MG63 (cell line): ENCODE measurements around the gene FAH. TPM values are rescaled to one million over a fixed set of nuclear protein-coding genes. Genes with fewer than 3 reads are reported as not detected.

Experiments
- DNase-seq: peaks from one replicate; pipeline ENCODE4 v3.0.0-alpha.2; 2020
- H3K27me3 ChIP-seq: fragments of 250-450 bp; sonication (Bioruptor Pico); 2 replicates; pipeline ENCODE4 v1.5.1; 2020; ENCODE audit warnings: mild to moderate bottlenecking, moderate library complexity
- H3K36me3 ChIP-seq: fragments of 250-450 bp; sonication (Bioruptor Pico); 2 replicates; pipeline ENCODE4 v1.5.1; 2020; ENCODE audit warnings: mild to moderate bottlenecking, moderate library complexity
- H3K4me3 ChIP-seq: fragments of 250-450 bp; sonication (Bioruptor Pico); 2 replicates; pipeline ENCODE4 v1.5.1; 2020; ENCODE audit warnings: mild to moderate bottlenecking, moderate library complexity
- H3K9me3 ChIP-seq: fragments of 250-450 bp; sonication (Bioruptor Pico); 2 replicates; pipeline ENCODE4 v1.5.1; 2020; ENCODE audit warnings: mild to moderate bottlenecking, moderate library complexity
- total RNA-seq: library from RNA; depleted of rRNA; stranded (reverse); fragments of >200 nt; shearing (Covaris generic); gene quantifications from 2 replicates; pipeline ENCODE4 v1.2.3, GENCODE V29; 2014; ENCODE audit warnings: low replicate concordance

Gene FAH
- total RNA-seq, 1 experiment from 2014 or later, result 93.3 TPM

DNA sequence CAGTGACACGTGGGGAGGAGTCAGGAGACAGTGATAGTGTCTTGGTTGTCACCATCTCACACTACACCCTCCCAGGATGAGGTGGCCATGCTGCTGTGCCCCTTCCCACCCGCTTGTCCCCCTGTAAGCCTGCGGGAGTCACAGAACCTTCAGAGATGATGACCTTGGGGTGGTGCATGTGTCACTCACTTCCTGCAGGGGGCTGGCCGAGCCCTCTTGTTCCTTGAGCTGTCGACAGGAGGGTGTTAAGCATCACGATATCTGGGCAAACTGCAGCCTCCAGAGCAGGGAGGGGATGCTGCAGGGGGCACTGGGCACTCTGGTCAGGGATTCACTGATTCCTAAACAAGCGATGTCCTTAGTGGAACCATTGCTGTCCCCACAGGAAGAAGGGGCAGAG, 27.7 kb downstream of the FAH start:
- no peak for DNase-seq
- Histone ChIP-seq H3K4me3 (no peak overlapping the region), H3K27me3 (no peaks in the 10 kb centered on the region), H3K9me3 (peaks cover 5% of the 10 kb centered on the region), H3K36me3 (peaks cover 72% of the 10 kb centered on the region)

- Histone ChIP-seq H3K27me3 (no peaks in the 10 kb centered on the region), H3K9me3 (peaks cover 5% of the 10 kb centered on the region), H3K36me3 (peaks cover 74% of the 10 kb centered on the region), H3K4me3 (no peak overlapping the region)
- no peak for DNase-seq
Observed at GRCh38 chr15:80180986-80181385, 28.2 kb downstream of the FAH start.

DNA sequence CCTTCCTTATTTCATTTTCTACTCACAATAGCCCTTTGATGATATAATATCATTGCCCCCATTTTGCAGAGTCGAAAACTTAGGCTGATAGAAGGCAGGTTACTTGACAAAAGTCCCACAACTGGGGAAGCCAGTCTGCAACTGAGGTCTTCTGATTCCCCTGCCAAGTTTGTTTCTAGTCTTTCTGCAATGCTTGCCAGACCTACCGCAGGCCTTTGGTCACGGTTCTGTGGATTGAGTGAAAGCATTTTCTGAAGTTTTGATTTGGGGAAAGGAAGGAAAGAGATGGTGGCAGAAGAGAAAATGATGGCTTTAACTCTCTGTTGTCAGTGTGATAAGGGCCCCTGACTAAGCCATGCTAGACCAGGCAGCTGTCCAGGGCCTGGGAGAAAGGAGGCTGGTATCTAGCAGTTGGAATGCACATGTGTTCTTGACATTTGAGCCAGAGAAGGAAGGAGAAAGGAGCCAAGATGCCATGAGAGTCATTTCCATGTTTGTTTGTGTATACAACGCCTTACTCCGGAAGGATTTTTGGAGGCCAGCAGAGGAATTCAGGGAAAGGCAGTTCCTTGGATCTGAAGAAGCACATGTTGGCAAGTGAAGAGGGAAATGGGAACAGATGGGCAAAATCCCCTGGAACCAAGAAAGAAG, 29.9 kb downstream of the FAH start:
- DNase-seq, result peak; percentile 91
- H3K4me3 ChIP-seq, result no peak overlapping the region
- peaks cover 3% of the 10 kb centered on the region for H3K9me3 ChIP-seq
- no peaks in the 10 kb centered on the region for H3K27me3 ChIP-seq
- H3K36me3 ChIP-seq, result peaks cover 77% of the 10 kb centered on the region

DNA sequence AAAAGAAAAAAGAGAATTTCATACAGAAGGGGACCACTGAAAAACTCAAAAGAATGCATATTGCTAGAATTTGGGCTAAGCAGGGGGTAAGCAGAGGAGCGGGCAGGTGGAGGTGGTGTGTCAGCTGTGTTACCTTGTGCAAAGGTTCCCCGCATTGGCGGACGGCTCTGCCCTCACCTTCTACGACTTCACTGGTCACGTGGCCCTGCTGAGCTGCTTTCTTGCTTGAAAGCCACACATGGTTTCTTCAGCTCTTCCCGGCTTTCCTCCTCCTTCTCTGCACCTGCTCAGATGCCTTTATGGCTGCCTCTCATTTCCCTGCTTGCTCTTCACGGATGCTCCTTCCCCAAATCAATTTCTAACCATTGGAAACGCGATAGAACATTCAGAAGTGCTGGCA, 30.5 kb downstream of the FAH start:
- H3K4me3 ChIP-seq, result no peak overlapping the region
- peaks cover 3% of the 10 kb centered on the region for H3K9me3 ChIP-seq
- peaks cover 75% of the 10 kb centered on the region for H3K36me3 ChIP-seq
- DNase-seq, result no peak
- H3K27me3 ChIP-seq, result no peaks in the 10 kb centered on the region

- no peaks in the 10 kb centered on the region for H3K27me3 ChIP-seq
- H3K9me3 ChIP-seq, result peaks cover under 1% of the 10 kb centered on the region; the same call in 1 of the 2 replicates
- no peak for DNase-seq
- peaks cover 75% of the 10 kb centered on the region for H3K36me3 ChIP-seq
- H3K4me3 ChIP-seq, result no peak overlapping the region
Observed at GRCh38 chr15:80183886-80184285, 31.1 kb downstream of the FAH start.

GRCh38 chr15:80184554-80184953, 31.8 kb downstream of the FAH start:
- Histone ChIP-seq H3K27me3 (no peaks in the 10 kb centered on the region), H3K9me3 (no peaks in the 10 kb centered on the region), H3K36me3 (peaks cover 74% of the 10 kb centered on the region), H3K4me3 (no peak overlapping the region)
- DNase-seq, result no peak

DNA sequence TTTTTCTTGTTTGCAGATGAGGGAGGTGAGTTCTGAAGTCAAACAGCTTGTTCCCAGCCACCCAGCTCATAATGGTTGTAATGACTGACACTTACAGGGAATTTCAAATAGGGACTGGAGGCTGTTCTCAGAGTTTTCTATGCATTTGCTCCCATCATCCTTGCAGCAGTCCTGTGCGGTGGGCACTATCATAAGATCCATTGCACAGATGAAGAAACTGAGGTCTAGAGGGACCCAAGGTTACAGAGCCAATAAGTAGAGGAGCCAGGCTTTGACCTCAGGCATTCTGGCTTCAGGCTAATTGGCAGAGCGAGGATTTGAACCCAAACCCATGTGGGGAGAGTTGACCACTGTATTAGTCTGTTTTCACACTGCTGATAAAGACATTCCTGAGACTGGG, 32.4 kb downstream of the FAH start:
- peaks cover 68% of the 10 kb centered on the region for H3K36me3 ChIP-seq
- no peaks in the 10 kb centered on the region for H3K27me3 ChIP-seq
- DNase-seq, result no peak
- H3K9me3 ChIP-seq, result no peaks in the 10 kb centered on the region
- H3K4me3 ChIP-seq, result no peak overlapping the region

DNA sequence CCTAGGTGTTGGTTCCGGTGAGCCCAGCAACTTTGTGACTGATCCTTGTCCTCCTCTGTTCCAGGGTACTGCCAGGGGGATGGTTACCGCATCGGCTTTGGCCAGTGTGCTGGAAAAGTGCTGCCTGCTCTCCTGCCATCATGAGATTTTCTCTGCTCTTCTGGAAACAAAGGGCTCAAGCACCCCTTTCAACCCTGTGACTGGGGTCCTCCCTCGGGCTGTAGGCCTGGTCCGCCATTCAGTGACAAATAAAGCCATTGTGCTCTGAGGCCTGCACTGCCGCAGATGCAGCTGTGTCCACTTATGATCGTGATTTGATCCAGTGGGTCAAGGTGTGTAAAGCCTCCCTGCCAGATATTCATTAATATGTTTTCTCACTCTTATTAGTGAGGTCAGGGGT, 33.3 kb downstream of the FAH start:
- no peak for DNase-seq
- Histone ChIP-seq H3K36me3 (peaks cover 58% of the 10 kb centered on the region), H3K9me3 (no peaks in the 10 kb centered on the region), H3K4me3 (no peak overlapping the region), H3K27me3 (no peaks in the 10 kb centered on the region)

GRCh38 chr15:80186597-80186996, 33.8 kb downstream of the FAH start:
- H3K9me3 ChIP-seq, result no peaks in the 10 kb centered on the region
- no peaks in the 10 kb centered on the region for H3K27me3 ChIP-seq
- no peak for DNase-seq
- no peak overlapping the region for H3K4me3 ChIP-seq
- peaks cover 53% of the 10 kb centered on the region for H3K36me3 ChIP-seq

- H3K36me3 ChIP-seq, result peaks cover 46% of the 10 kb centered on the region
- H3K9me3 ChIP-seq, result no peaks in the 10 kb centered on the region
- H3K4me3 ChIP-seq, result no peak overlapping the region
- DNase-seq, result no peak
- H3K27me3 ChIP-seq, result no peaks in the 10 kb centered on the region
Observed at GRCh38 chr15:80188251-80188650, 35.5 kb downstream of the FAH start.

- Histone ChIP-seq H3K9me3 (no peaks in the 10 kb centered on the region), H3K36me3 (peaks cover 21% of the 10 kb centered on the region), H3K27me3 (no peaks in the 10 kb centered on the region), H3K4me3 (no peak overlapping the region)
- DNase-seq, result no peak
Observed at GRCh38 chr15:80191198-80191597, 38.4 kb downstream of the FAH start.

DNA sequence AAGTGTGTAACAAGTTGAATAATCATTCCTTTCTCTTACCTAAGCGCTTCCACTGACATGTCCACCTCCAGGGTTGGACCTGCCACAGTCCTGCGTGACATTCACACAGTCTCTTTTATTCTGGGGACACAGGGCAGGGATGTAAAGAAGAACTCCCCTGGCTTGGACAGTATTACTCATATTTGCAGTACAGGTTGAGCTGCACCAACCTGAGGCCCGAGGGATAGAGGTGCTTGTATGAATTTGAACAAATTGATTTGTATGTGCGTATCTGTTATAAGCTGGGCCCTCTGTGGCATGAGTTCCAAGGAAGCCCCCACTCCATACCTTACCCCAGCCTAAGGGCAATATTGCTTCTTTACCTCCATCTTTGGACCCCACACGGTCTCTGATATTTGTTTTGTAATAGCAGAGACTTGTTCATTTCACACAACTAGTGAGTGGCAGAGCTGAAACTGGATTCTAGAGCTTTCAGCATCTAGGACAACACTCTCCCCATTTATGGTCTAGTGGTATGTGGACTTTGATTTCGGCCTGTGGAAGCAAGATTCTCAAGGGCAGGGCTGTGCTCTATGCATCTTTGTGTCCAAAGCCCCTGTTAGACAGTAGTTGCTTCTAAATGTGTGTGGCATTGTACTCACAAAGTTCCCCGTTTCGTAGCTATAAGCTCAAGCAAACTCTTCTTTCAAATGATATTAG, 39.2 kb downstream of the FAH start:
- H3K4me3 ChIP-seq, result no peak overlapping the region
- peaks cover 12% of the 10 kb centered on the region for H3K36me3 ChIP-seq
- no peaks in the 10 kb centered on the region for H3K27me3 ChIP-seq
- H3K9me3 ChIP-seq, result no peaks in the 10 kb centered on the region
- no peak for DNase-seq

DNA sequence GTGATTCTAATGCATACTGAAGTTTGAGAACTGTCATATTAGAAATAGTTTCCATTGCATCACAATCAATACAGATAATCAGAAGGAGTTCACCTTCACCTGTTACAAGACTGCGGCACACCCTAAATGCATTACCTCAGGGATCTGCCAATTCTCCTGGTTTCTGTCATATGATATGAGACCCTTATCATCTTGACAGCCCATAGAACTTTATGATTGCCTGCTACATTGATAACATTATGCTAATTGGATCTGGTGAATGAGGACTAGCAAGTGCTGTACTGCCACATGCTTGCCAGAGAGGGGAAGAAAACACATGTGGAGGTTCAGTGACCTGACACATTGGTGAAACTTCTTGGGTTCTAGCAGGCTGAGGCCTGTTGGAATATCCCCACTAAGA, 41.4 kb downstream of the FAH start:
- Histone ChIP-seq H3K4me3 (no peak overlapping the region), H3K27me3 (no peaks in the 10 kb centered on the region), H3K9me3 (no peaks in the 10 kb centered on the region), H3K36me3 (no peaks in the 10 kb centered on the region; the same call in 1 of the 2 replicates)
- DNase-seq, result no peak

DNA sequence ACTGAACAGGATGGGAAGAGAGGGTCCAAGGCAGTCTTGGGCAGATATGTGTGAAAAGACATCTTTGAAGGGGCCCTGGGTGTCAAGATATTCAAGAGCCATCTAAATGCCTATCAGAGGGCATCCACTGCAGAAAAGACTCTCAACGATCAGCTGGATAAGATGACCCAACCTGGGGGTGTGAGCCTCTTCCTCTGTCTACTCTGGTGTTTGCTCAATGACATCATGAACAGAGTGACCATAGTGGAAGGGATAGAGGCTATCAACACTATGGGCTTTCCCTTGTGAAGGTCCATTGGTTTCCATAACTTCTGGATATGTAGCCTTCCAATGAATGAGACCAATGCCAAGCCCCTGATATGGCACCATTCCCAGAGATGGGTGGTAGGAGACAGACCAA, 42.1 kb downstream of the FAH start:
- Histone ChIP-seq H3K27me3 (no peaks in the 10 kb centered on the region), H3K9me3 (no peaks in the 10 kb centered on the region), H3K36me3 (no peaks in the 10 kb centered on the region), H3K4me3 (no peak overlapping the region)
- DNase-seq, result no peak

DNA sequence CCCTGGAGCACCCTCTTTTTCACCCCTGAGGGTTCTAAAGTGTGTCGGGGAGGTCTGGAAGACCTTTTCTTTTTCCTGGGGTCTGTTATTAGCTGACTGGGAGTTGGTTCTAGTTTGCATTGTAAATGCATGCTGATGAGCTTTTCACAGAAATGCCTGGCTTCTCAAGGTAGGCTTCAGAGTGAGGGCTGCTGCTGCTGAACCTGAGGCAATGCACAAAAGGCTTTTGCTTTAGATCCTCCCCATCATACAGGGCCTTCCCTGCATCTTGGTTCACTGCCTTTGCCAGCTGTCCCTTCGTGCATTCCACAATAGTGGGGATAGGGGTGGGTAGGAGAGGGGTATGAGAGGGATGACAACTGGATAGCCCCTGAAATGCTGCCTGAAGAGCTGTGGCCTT, 46.6 kb downstream of the FAH start:
- DNase-seq, result no peak
- H3K36me3 ChIP-seq, result no peaks in the 10 kb centered on the region

GRCh38 chr15:80199869-80200268, 47.1 kb downstream of the FAH start:
- no peak for DNase-seq
- H3K4me3 ChIP-seq, result no peak overlapping the region
- H3K9me3 ChIP-seq, result no peaks in the 10 kb centered on the region
- no peaks in the 10 kb centered on the region for H3K36me3 ChIP-seq
- H3K27me3 ChIP-seq, result no peaks in the 10 kb centered on the region

More for the DNA sequence above, 46.6 kb downstream of the FAH start:
- Histone ChIP-seq H3K4me3 (no peak overlapping the region), H3K9me3 (no peaks in the 10 kb centered on the region), H3K27me3 (no peaks in the 10 kb centered on the region)

DNA sequence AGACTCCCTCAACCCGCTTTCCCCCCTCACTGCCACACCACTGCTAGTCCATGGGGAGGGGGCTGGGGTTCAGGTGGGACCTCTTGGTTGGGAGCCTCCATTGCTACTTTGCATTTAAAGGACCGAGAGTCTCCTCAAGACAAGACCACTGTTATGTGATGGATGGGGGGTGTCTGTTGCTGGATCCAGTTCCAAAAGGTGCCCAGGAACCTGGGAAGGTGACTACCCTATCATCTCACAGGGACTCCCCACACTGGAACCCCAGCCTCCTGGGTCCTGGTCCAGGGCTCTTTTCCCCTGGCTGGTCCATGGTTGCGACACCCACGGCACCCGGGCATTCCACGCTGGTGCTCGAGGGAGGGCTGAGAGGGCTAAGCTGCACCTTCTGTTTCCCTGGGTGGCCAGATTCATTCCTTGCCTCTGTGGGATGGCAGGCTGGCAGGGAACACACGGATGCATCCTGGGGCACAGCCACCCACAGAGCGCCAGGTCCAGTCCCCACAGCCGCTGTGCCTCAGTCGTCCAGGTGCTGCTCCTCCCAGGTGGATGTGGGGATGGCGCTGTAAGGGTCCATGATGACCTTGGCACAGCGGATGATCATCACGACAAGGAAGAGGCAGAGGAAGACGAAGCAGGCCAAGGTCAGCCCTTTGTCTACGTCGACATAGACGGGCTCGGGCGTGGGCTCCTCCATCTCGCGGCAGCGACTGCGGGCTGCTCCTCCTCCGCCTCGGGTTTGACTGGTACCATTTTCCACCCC, 48.6 kb downstream of the FAH start:
- DNase-seq, result no peak
- Histone ChIP-seq H3K4me3 (no peak overlapping the region), H3K36me3 (no peaks in the 10 kb centered on the region), H3K9me3 (no peaks in the 10 kb centered on the region), H3K27me3 (no peaks in the 10 kb centered on the region)

DNA sequence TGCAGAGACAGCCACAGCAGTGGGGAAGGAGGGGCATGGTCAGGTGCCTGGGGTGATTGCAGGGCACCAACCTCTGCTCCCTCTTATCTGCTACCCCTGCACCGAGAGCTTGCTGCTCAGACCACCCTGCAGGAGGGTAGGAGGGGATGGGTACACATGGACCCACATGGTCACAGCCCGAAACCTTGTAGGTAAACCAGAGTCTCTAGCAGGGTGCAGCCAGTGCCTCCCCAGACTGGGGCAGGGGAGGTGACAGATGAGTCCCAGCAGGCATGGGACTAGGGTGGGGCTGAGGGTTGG, 49.2 kb downstream of the FAH start:
- Histone ChIP-seq H3K36me3 (no peaks in the 10 kb centered on the region), H3K9me3 (no peaks in the 10 kb centered on the region), H3K4me3 (no peak overlapping the region), H3K27me3 (no peaks in the 10 kb centered on the region)
- DNase-seq, result no peak
